Inflammatory macrophage treated with lipopolysaccharide for 1 hour (primary cell): ENCODE results near the gene MAZ.
"Not testable (repeated sequence)": the region's sequence is repeated elsewhere in the genome, so short reads cannot be mapped to it uniquely, and the experiment has no call there.

Experiments used
- DNase-seq, 2 donors: peaks; one replicate each; pipeline ENCODE4 v3.0.0-alpha.2; 2020 to 2022

The MAZ gene

GRCh38 chr16:29784901-29785500 is 21.3 kb upstream of the MAZ start:
- peak; percentile 62 to 86 for DNase-seq

- not testable (repeated sequence) for DNase-seq
Measured at GRCh38 chr16:29787155-29787554, 19.2 kb upstream of the MAZ start.

GRCh38 chr16:29789775-29790182 is 16.6 kb upstream of the MAZ start:
- DNase-seq = no peak

GRCh38 chr16:29790183-29790948 is 16.0 kb upstream of the MAZ start, which contains the start of gene KIF22:
TSS of gene KIF22 (plus strand) at chr16:29790751. CDS start at chr16:29790760, 9 bp downstream.
- peak; percentile 99 to 100 for DNase-seq

GRCh38 chr16:29790949-29791844 is 15.1 kb upstream of the MAZ start:
- DNase-seq = no peak

- DNase-seq = no peak
Measured at GRCh38 chr16:29791845-29792807, 14.2 kb upstream of the MAZ start.

- not testable (repeated sequence) for DNase-seq
Measured at GRCh38 chr16:29793153-29793552, 13.2 kb upstream of the MAZ start.

- DNase-seq = no peak
Measured at GRCh38 chr16:29794231-29794710, 12.1 kb upstream of the MAZ start.

- DNase-seq = no peak
Measured at GRCh38 chr16:29802416-29802935, 3.9 kb upstream of the MAZ start.

GRCh38 chr16:29804020-29804419 is 2.3 kb upstream of the MAZ start:
- no peak for DNase-seq

GRCh38 chr16:29804455-29805231 is 1.7 kb upstream of the MAZ start:
- DNase-seq = peak in 1 of 2 donors; percentile 51

- DNase-seq = peak; percentile 96 to 97
Measured at GRCh38 chr16:29805232-29806098, 864 bp upstream of the MAZ start.

- peak in 1 of 2 donors; percentile 31 for DNase-seq
Measured at GRCh38 chr16:29806641-29807425, 504 bp downstream of the MAZ start.

- peak; percentile 82 to 86 for DNase-seq
Measured at GRCh38 chr16:29807426-29808218, 1.3 kb downstream of the MAZ start.

GRCh38 chr16:29808219-29808900 is 2.0 kb downstream of the MAZ start:
- DNase-seq = no peak

GRCh38 chr16:29809031-29809747 is 2.9 kb downstream of the MAZ start:
- DNase-seq = no peak
